HepG2 (cell line): ENCODE measurements around the gene NT5DC2. TPM values are rescaled to one million over a fixed set of nuclear protein-coding genes. Genes with fewer than 3 reads are reported as not detected.
A peak's percentile ranks its signal among the peaks of the same experiment; 100 is the strongest.

Source experiments
- ATAC-seq: fragments of 200-7000 bp; cut with Tn5 transposase; 3 replicates; pipeline ENCODE4 v1.9.1; 2020; ENCODE audit warnings: mild to moderate bottlenecking, moderate library complexity
- BruUV-seq: library from RNA; stranded (reverse); fragments of 400-500 nt; replicated peaks from 2 replicates; lab custom pipeline; 2021; lab: Mats Ljungman, UMichigan
- CTCF ChIA-PET: fragments of 300-600 bp; formaldehyde crosslinking; extraction: SDS; loops from one replicate; lab custom pipeline; 2021; ENCODE audit warnings: low total read pairs, inconsistent platforms, low intra/inter-chr PET ratio; lab: Yijun Ruan, JAX
- POLR2A ChIA-PET: fragments of 350-600 bp; sonication (Branson Sonifier 250); formaldehyde crosslinking; loops from one replicate; lab custom pipeline; 2020; ENCODE audit warnings: antibody characterized with exemption, inconsistent platforms; lab: Yijun Ruan, JAX
- DNase-seq: peaks from one replicate; pipeline ENCODE4 v3.0.0-alpha.2; 2015; ENCODE audit warnings: low spot score
- FAIRE-seq: peaks from 3 replicates; lab custom pipeline; 2011; peaks lifted over from hg19 to GRCh38; lab: Jason Lieb, UNC
- H2AFZ ChIP-seq: one replicate; pipeline ENCODE4 v1.6.1; 2011; ENCODE audit warnings: low read length, inconsistent platforms
- H3K27ac ChIP-seq: fragments of 300-600 bp; 3 replicates; pipeline ENCODE4 v1.8.0; 2011; ENCODE audit warnings: mixed run types, mild to moderate bottlenecking, mixed read lengths, low read length, inconsistent platforms; ENCODE audit not compliant: insufficient read depth; ENCODE audit errors: extremely low read length
- H3K27me3 ChIP-seq, 2 experiments: fragments of 200-600 bp in 1 of 2; 2 replicates in 1 of 2; 3 replicates in 1 of 2; pipeline versions ENCODE4 v1.6.0 to v1.8.0; 2011; ENCODE audit warnings: low read length in 2 of 2, mild to moderate bottlenecking in 2 of 2, moderate library complexity in 2 of 2, inconsistent platforms in 1 of 2; ENCODE audit not compliant: insufficient read depth in 2 of 2, control insufficient read depth in 1 of 2
- H3K36me3 ChIP-seq, 2 experiments: fragments of 200-600 bp in 1 of 2; replicated peaks in 1 of 2; 2 replicates in 1 of 2; 3 replicates in 1 of 2; pipeline versions ENCODE4 v1.5.1 to v1.8.0; 2011; ENCODE audit warnings: low read length in 2 of 2, inconsistent platforms in 1 of 2; ENCODE audit not compliant: insufficient read depth in 2 of 2, control insufficient read depth in 1 of 2
- H3K4me1 ChIP-seq: 2 replicates; pipeline ENCODE4 v1.5.1; 2012; ENCODE audit warnings: low read length, inconsistent platforms; ENCODE audit not compliant: insufficient read depth
- H3K4me2 ChIP-seq: 2 replicates; pipeline ENCODE4 v1.6.0; 2011; ENCODE audit warnings: low read depth, low read length, inconsistent platforms
- H3K4me3 ChIP-seq, 3 experiments: fragments of 200-600 bp in 1 of 3; sonication (generic), shearing (Covaris generic) in 1 of 3; replicated peaks in 1 of 3; 2 replicates each; pipeline ENCODE4 v1.5.1; 2011 to 2016; ENCODE audit warnings: low read length in 3 of 3, inconsistent platforms in 2 of 3, low read depth in 2 of 3, mild to moderate bottlenecking in 2 of 3, control low read depth in 1 of 3, mixed read lengths in 1 of 3; ENCODE audit not compliant: insufficient read depth in 1 of 3
- H3K79me2 ChIP-seq: one replicate; pipeline ENCODE4 v1.6.1; 2011; ENCODE audit warnings: low read length, inconsistent platforms; ENCODE audit not compliant: insufficient read depth
- H3K9ac ChIP-seq: 2 replicates; pipeline ENCODE4 v1.6.0; 2011; ENCODE audit warnings: mild to moderate bottlenecking, low read depth, low read length, inconsistent platforms; ENCODE audit not compliant: insufficient read depth
- H3K9me3 ChIP-seq: 2 replicates; pipeline ENCODE4 v1.5.1; 2012; ENCODE audit warnings: mild to moderate bottlenecking, low read length
- H4K20me1 ChIP-seq: 2 replicates; pipeline ENCODE4 v1.6.0; 2011; ENCODE audit warnings: inconsistent platforms, mild to moderate bottlenecking, low read length, moderate library complexity; ENCODE audit not compliant: insufficient read depth
- ARHGAP35 ChIP-seq: sonication (generic); formaldehyde crosslinking; IDR thresholded peaks from 2 replicates; pipeline ENCODE4 v1.9.0; 2022; ENCODE audit warnings: mild to moderate bottlenecking, inconsistent platforms, moderate library complexity, missing genetic modification reagents, borderline replicate concordance
- CCAR2 ChIP-seq: fragments of 200-400 bp; formaldehyde crosslinking; optimal IDR thresholded peaks from 2 replicates; pipeline ENCODE3; 2018; ENCODE audit warnings: low read depth, mild to moderate bottlenecking, low read length, moderate library complexity
- CTCF ChIP-seq: sonication (generic); formaldehyde crosslinking; IDR thresholded peaks from 2 replicates; pipeline ENCODE4 v1.5.0; 2020; ENCODE audit warnings: mild to moderate bottlenecking, missing genetic modification reagents, moderate library complexity
- EHMT2 ChIP-seq: fragments of 200-600 bp; sonication (generic); IDR thresholded peaks from 2 replicates; pipeline ENCODE4 v1.7.0; 2017; ENCODE audit warnings: antibody characterized with exemption, low read depth, low read length, borderline replicate concordance
- HMGXB4 ChIP-seq, 2 experiments: sonication (generic) in 1 of 2; formaldehyde crosslinking in 1 of 2; IDR thresholded peaks; 2 replicates each; pipeline versions ENCODE4 v1.4.0 to v1.6.1; 2018 to 2020; ENCODE audit warnings: missing genetic modification reagents in 2 of 2, borderline replicate concordance in 1 of 2, low read depth in 1 of 2, mild to moderate bottlenecking in 1 of 2, missing biosample characterization in 1 of 2
- MYNN ChIP-seq: sonication (generic); formaldehyde crosslinking; IDR thresholded peaks from 2 replicates; pipeline ENCODE4 v1.4.0; 2020; ENCODE audit warnings: mild to moderate bottlenecking, low read depth, missing genetic modification reagents
- ONECUT2 ChIP-seq: sonication (generic); formaldehyde crosslinking; IDR thresholded peaks from 2 replicates; pipeline ENCODE4 v1.4.0; 2020; ENCODE audit warnings: missing genetic modification reagents
- SNAPC2 ChIP-seq: sonication (generic); formaldehyde crosslinking; IDR thresholded peaks from 2 replicates; pipeline ENCODE4 v1.8.1; 2022; ENCODE audit warnings: mild to moderate bottlenecking, missing genetic modification reagents
- SP1 ChIP-seq, 2 experiments: fragments of 450-650 bp in 1 of 2; sonication (generic) in 1 of 2; formaldehyde crosslinking in 1 of 2; IDR thresholded peaks; 2 replicates each; pipeline versions ENCODE4 v1.4.0 to v1.6.1; 2016 to 2020; ENCODE audit warnings: missing genetic modification reagents in 1 of 2
- STAT5B ChIP-seq: sonication (generic); formaldehyde crosslinking; IDR thresholded peaks from 2 replicates; pipeline ENCODE4 v1.4.0; 2020; ENCODE audit warnings: missing genetic modification reagents
- UBTF ChIP-seq: sonication (generic); formaldehyde crosslinking; IDR thresholded peaks from 2 replicates; pipeline ENCODE4 v1.4.0; 2020; ENCODE audit warnings: mild to moderate bottlenecking, missing genetic modification reagents
- WIZ ChIP-seq: sonication (generic); formaldehyde crosslinking; IDR thresholded peaks from 2 replicates; pipeline ENCODE4 v1.5.1; 2020; ENCODE audit warnings: mild to moderate bottlenecking, missing genetic modification reagents
- ZC3H13 ChIP-seq: sonication (generic); formaldehyde crosslinking; IDR thresholded peaks from 2 replicates; pipeline ENCODE4 v1.8.1; 2023; ENCODE audit warnings: mild to moderate bottlenecking, missing genetic modification reagents, moderate library complexity
- ZNF33A ChIP-seq: sonication (generic); formaldehyde crosslinking; IDR thresholded peaks from 2 replicates; pipeline ENCODE4 v1.5.1; 2020; ENCODE audit warnings: missing genetic modification reagents, mild to moderate bottlenecking, moderate library complexity, borderline replicate concordance
- ZNF766 ChIP-seq: sonication (generic); formaldehyde crosslinking; IDR thresholded peaks from 2 replicates; pipeline ENCODE4 v1.5.0; 2020; ENCODE audit warnings: missing genetic modification reagents, borderline replicate concordance
- WGBS: methylation state at CpG from one replicate; pipeline ENCODE4 v1.1.6; 2017; ENCODE audit warnings: low lambda C conversion rate; 5-methylcytosine and 5-hydroxymethylcytosine counted together
- in situ Hi-C: cut with HindIII; loops from 2 replicates; pipeline ENCODE4 v1.10.0; 2017; ENCODE audit warnings: low pct_unique_long_range_greater_than_20kb; ENCODE audit not compliant: extremely low pct_ligation_motif_present
- intact Hi-C: fragments of 100-400 bp; cut with micrococcal nuclease; formaldehyde crosslinking; loops from one replicate; pipeline ENCODE4 v1.10.0; 2022; ENCODE audit not compliant: unreplicated experiment
- polyA plus RNA-seq, 8 experiments: library from polyadenylated mRNA; depleted of rRNA in 3 of 8; stranded (reverse) in 7 of 8; unstranded in 1 of 8; fragments of >200 nt; fragmentation: Illumina TruSeq in 4 of 8; extraction: Trizol in 4 of 8; gene quantifications; 2 replicates each; pipeline versions ENCODE4 v1.2.1 to v1.2.3, GENCODE V29; 2011 to 2016; ENCODE audit warnings: low read depth in 4 of 8, missing spikeins in 1 of 8, mixed read lengths in 1 of 8; ENCODE audit not compliant: insufficient read depth in 1 of 8
- total RNA-seq, 5 experiments: library from RNA; depleted of rRNA; stranded (reverse); fragments of >200 nt; fragmentation: Illumina TruSeq; extraction: Trizol; gene quantifications; 2 replicates each; pipeline ENCODE4 v1.2.3, GENCODE V29; 2016; ENCODE audit warnings: low read depth in 1 of 5

Gene NT5DC2
- total and polyA plus RNA-seq, 2 of the 13 experiments (the other 11 are each of a cell fraction or from before 2014, with no cell fraction given): 131 to 240 TPM

- H3K36me3 ChIP-seq: peaks cover 0 to 7% of the 10 kb centered on the region in 2 experiments; a peak in 1 of 5 replicates
- in situ Hi-C loops (no loop called here), intact Hi-C loops (loop anchor here (5.0 kb wide), 1 partner anchor 62 kb away; no protein-coding TSS in a partner anchor)
- peaks cover 17% of the 10 kb centered on the region for H4K20me1 ChIP-seq
- peak overlapping the region; percentile 85 for H3K27ac ChIP-seq
- peaks cover 69% of the 10 kb centered on the region for H3K4me1 ChIP-seq
- under 1% methylated on average over 35 of the region's 57 CpGs for WGBS
- no peaks in the 10 kb centered on the region; a peak in 1 of 5 replicates for H3K27me3 ChIP-seq
- H3K9me3 ChIP-seq: no peaks in the 10 kb centered on the region
- H3K79me2 ChIP-seq: peaks cover 71% of the 10 kb centered on the region
- H2AFZ ChIP-seq: no peak overlapping the region
- peak overlapping the region; percentile 84 for H3K4me2 ChIP-seq
- ChIA-PET POLR2A (no interaction called here), CTCF (no interaction called here)
- FAIRE-seq (peak; percentile 74), DNase-seq (peak; percentile 75), ATAC-seq (peak; percentile 54)
- H3K9ac ChIP-seq: peak overlapping the region; percentile 86
- H3K4me3 ChIP-seq: peak overlapping the region; percentile 79 to 87 (median 84)
- no TSS peak for BruUV-seq
- TF ChIP-seq ZNF33A (CRISPR knock-in tag) (0 out of 2 replicates have a peak, but pooled peaks have one; percentile 66), SNAPC2 (CRISPR knock-in tag) (0 out of 2 replicates have a peak, but pooled peaks have one; percentile 67), ONECUT2 (CRISPR knock-in tag) (no peak), EHMT2 (no peak), SP1 (IDR thresholded peaks at IDR 0.05) (no peak), SP1 (CRISPR knock-in tag; IDR thresholded peaks at IDR 0.05) (no peak), CTCF (CRISPR knock-in tag) (no peak), STAT5B (CRISPR knock-in tag) (no peak), ZNF766 (CRISPR knock-in tag) (no peak), ARHGAP35 (no peak), HMGXB4 (CRISPR knock-in tag; IDR thresholded peaks at IDR 0.05; ENCODE audit: borderline replicate concordance in 1 of 2, low read depth in 1 of 2) (peak; percentile 15 to 79; a peak in 2 of 4 replicates), ZC3H13 (peak; percentile 74), WIZ (CRISPR knock-in tag) (peak; percentile 18; the same call in 1 of the 2 replicates), CCAR2 (no peak), UBTF (CRISPR knock-in tag) (peak; percentile 86), MYNN (CRISPR knock-in tag) (no peak)
Measured at GRCh38 chr3:52534281-52535183, 875 bp upstream of the NT5DC2 start.
